ENCODE data around the gene SLC17A2. TPM values are rescaled to one million over a fixed set of nuclear protein-coding genes. Genes with fewer than 3 reads are reported as not detected.
"Not testable (repeated sequence)": the region's sequence is repeated elsewhere in the genome, so short reads cannot be mapped to it uniquely, and the experiment has no call there.

Gene SLC17A2
- total RNA-seq, 4 donors from 2014 or later: not detected

- no peaks in the 10 kb centered on the region for H3K36me3 ChIP-seq
- no peaks in the 10 kb centered on the region for H3K4me1 ChIP-seq
- no peak overlapping the region for H3K27ac ChIP-seq
- H3K9me3 ChIP-seq: no peaks in the 10 kb centered on the region
- no peak overlapping the region for H3K4me3 ChIP-seq
- no peak for TF ChIP-seq POLR2A (IDR thresholded peaks at IDR 0.05)
- TF ChIP-seq, protein P1, sequence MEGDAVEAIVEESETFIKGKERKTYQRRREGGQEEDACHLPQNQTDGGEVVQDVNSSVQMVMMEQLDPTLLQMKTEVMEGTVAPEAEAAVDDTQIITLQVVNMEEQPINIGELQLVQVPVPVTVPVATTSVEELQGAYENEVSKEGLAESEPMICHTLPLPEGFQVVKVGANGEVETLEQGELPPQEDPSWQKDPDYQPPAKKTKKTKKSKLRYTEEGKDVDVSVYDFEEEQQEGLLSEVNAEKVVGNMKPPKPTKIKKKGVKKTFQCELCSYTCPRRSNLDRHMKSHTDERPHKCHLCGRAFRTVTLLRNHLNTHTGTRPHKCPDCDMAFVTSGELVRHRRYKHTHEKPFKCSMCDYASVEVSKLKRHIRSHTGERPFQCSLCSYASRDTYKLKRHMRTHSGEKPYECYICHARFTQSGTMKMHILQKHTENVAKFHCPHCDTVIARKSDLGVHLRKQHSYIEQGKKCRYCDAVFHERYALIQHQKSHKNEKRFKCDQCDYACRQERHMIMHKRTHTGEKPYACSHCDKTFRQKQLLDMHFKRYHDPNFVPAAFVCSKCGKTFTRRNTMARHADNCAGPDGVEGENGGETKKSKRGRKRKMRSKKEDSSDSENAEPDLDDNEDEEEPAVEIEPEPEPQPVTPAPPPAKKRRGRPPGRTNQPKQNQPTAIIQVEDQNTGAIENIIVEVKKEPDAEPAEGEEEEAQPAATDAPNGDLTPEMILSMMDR (IDR thresholded peaks at IDR 0.05): peak in 4 of 6 experiments; percentile 45 to 66 (median 54)
- no peak for DNase-seq
- no peaks in the 10 kb centered on the region for H3K27me3 ChIP-seq
These were observed 12.2 kb upstream of the SLC17A2 start for GRCh38 chr6:25942561-25943147.

DNA sequence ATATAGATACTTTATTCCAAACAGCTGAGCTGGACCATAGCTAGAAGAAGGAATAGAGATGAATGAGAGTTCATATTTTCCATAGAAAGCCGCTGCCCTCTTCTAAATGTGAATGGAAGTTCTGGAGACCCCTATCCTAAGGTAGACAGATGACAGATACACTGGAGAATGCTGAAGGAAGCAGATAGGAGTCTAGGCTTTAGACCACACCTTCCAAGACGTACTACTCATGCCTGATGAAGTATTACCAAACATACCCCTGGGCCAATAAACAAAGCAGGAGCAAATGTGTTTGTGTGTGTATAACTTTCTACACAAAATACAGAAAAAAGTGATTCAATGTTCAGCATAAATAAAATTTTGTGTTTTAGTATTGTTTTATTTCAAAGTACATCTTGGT, 9.1 kb upstream of the SLC17A2 start:
- Histone ChIP-seq H3K9me3 (no peaks in the 10 kb centered on the region), H3K36me3 (no peaks in the 10 kb centered on the region), H3K4me1 (no peaks in the 10 kb centered on the region), H3K4me3 (no peak overlapping the region), H3K27me3 (no peaks in the 10 kb centered on the region), H3K27ac (no peak overlapping the region)
- no peak for TF ChIP-seq POLR2A (IDR thresholded peaks at IDR 0.05)
- DNase-seq: no peak

GRCh38 chr6:25935953-25936352, 5.5 kb upstream of the SLC17A2 start:
- Histone ChIP-seq H3K4me1 (no peaks in the 10 kb centered on the region), H3K4me3 (no peak overlapping the region), H3K27me3 (no peaks in the 10 kb centered on the region), H3K9me3 (no peaks in the 10 kb centered on the region), H3K27ac (no peak overlapping the region), H3K36me3 (no peaks in the 10 kb centered on the region)
- DNase-seq: no peak
- TF ChIP-seq, protein P1 (IDR thresholded peaks at IDR 0.05): no peak
- no peak for TF ChIP-seq POLR2A (IDR thresholded peaks at IDR 0.05)

- no peak overlapping the region for H3K4me3 ChIP-seq
- TF ChIP-seq, protein P1 (IDR thresholded peaks at IDR 0.05): no peak
- no peak for TF ChIP-seq POLR2A (IDR thresholded peaks at IDR 0.05)
- DNase-seq: no peak
- no peaks in the 10 kb centered on the region for H3K9me3 ChIP-seq
- H3K36me3 ChIP-seq: no peaks in the 10 kb centered on the region
- no peaks in the 10 kb centered on the region for H3K27me3 ChIP-seq
- no peaks in the 10 kb centered on the region for H3K4me1 ChIP-seq
- no peak overlapping the region for H3K27ac ChIP-seq
These were observed 4.3 kb upstream of the SLC17A2 start for GRCh38 chr6:25934735-25935313.

DNA sequence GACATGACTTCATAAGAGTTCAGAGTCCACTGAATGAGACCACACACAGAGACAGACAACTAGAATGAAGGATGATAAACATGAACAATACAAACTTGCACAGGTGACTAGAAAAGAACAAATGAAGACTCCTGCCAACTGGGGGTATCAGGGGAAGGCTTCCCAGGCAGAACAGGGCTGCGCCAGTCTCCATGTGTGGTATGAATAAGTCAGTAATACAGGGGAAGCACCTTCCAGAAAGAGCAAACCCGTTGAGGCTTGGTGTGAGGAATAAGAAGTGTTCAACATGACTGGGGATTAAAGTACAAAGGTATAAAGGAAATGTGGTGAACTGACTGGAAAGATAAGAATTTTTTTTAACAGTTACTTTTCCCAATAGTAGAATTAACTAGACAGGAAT, 3.7 kb upstream of the SLC17A2 start:
- no peak overlapping the region for H3K27ac ChIP-seq
- H3K4me3 ChIP-seq: no peak overlapping the region
- no peak for DNase-seq

GRCh38 chr6:25931411-25931709, 869 bp upstream of the SLC17A2 start:
- no peaks in the 10 kb centered on the region for H3K27me3 ChIP-seq
- TF ChIP-seq, protein P1 (IDR thresholded peaks at IDR 0.05): no peak
- TF ChIP-seq POLR2A (IDR thresholded peaks at IDR 0.05): no peak
- no peaks in the 10 kb centered on the region for H3K36me3 ChIP-seq
- H3K4me1 ChIP-seq: no peaks in the 10 kb centered on the region
- H3K27ac ChIP-seq: no peak overlapping the region
- no peak for DNase-seq
- no peaks in the 10 kb centered on the region for H3K9me3 ChIP-seq
- H3K4me3 ChIP-seq: no peak overlapping the region

More for the DNA sequence above, 3.7 kb upstream of the SLC17A2 start:
- Histone ChIP-seq H3K27me3 (no peaks in the 10 kb centered on the region), H3K4me1 (no peaks in the 10 kb centered on the region), H3K36me3 (no peaks in the 10 kb centered on the region), H3K9me3 (no peaks in the 10 kb centered on the region)
- TF ChIP-seq, protein P1 (IDR thresholded peaks at IDR 0.05): no peak

- H3K36me3 ChIP-seq, H3K27ac ChIP-seq, H3K27me3 ChIP-seq, H3K4me3 ChIP-seq, H3K4me1 ChIP-seq, H3K9me3 ChIP-seq, DNase-seq: not testable (repeated sequence)
These were observed 706 bp downstream of the SLC17A2 start for GRCh38 chr6:25929785-25930184.

All from Peyer's patch (tissue), 4 donors.